Parathyroid adenoma (tissue), 2 donors: ENCODE data around the gene BHLHE41.

Source experiments
- H2AFZ ChIP-seq: fragments of 300-600 bp; sonication (generic); one replicate; pipeline ENCODE4 v1.7.0; 2017; ENCODE audit warnings: antibody characterized with exemption, mild to moderate bottlenecking
- H3K27ac ChIP-seq: fragments of 300-600 bp; sonication (generic); one replicate; pipeline ENCODE4 v1.7.0; 2017
- H3K27me3 ChIP-seq: fragments of 300-600 bp; sonication (generic); one replicate; pipeline ENCODE4 v1.7.0; 2017; ENCODE audit warnings: low read length; ENCODE audit not compliant: control insufficient read depth, insufficient read depth
- H3K36me3 ChIP-seq: fragments of 300-600 bp; sonication (generic); one replicate; pipeline ENCODE4 v1.7.0; 2017; ENCODE audit warnings: low read length; ENCODE audit not compliant: control insufficient read depth, insufficient read depth
- H3K4me1 ChIP-seq: fragments of 300-600 bp; sonication (generic); one replicate; pipeline ENCODE4 v1.7.0; 2017; ENCODE audit warnings: control low read depth
- H3K4me2 ChIP-seq: fragments of 300-600 bp; sonication (generic); one replicate; pipeline ENCODE4 v1.7.0; 2017; ENCODE audit warnings: low read length
- H3K4me3 ChIP-seq: fragments of 300-600 bp; sonication (generic); one replicate; pipeline ENCODE4 v1.7.0; 2017; ENCODE audit warnings: low read depth, low read length
- H3K79me2 ChIP-seq: fragments of 300-600 bp; sonication (generic); one replicate; pipeline ENCODE4 v1.7.0; 2017; ENCODE audit warnings: control low read depth
- H3K9ac ChIP-seq: fragments of 300-600 bp; sonication (generic); one replicate; pipeline ENCODE4 v1.7.0; 2017; ENCODE audit warnings: mild to moderate bottlenecking
- H3K9me3 ChIP-seq: fragments of 300-600 bp; sonication (generic); one replicate; pipeline ENCODE4 v1.7.0; 2017; ENCODE audit warnings: low read length; ENCODE audit not compliant: control insufficient read depth
- CTCF ChIP-seq: fragments of 300-600 bp; sonication (generic); IDR thresholded peaks from one replicate; pipeline ENCODE4 v1.7.0; 2017; ENCODE audit warnings: antibody characterized with exemption, mild to moderate bottlenecking
- donor health status: primary hyperparathyroidism.

BHLHE41 gene

GRCh38 chr12:26131936-26132335 lies 7.1 kb upstream of the BHLHE41 start:
- no peak for TF ChIP-seq CTCF
- no peak overlapping the region for H2AFZ ChIP-seq
- no peaks in the 10 kb centered on the region for H3K9me3 ChIP-seq
- H3K36me3 ChIP-seq = no peaks in the 10 kb centered on the region
- H3K27ac ChIP-seq = no peak overlapping the region
- H3K4me2 ChIP-seq = no peak overlapping the region
- H3K4me1 ChIP-seq = no peaks in the 10 kb centered on the region
- no peaks in the 10 kb centered on the region for H3K79me2 ChIP-seq
- no peak overlapping the region for H3K4me3 ChIP-seq
- H3K9ac ChIP-seq = no peak overlapping the region
- no peaks in the 10 kb centered on the region for H3K27me3 ChIP-seq

GRCh38 chr12:26130728-26131127 lies 5.9 kb upstream of the BHLHE41 start:
- Histone ChIP-seq H3K27me3 (no peaks in the 10 kb centered on the region), H3K9me3 (no peaks in the 10 kb centered on the region), H3K36me3 (no peaks in the 10 kb centered on the region), H3K4me1 (no peaks in the 10 kb centered on the region), H3K4me2 (no peak overlapping the region), H3K4me3 (no peak overlapping the region), H3K9ac (no peak overlapping the region), H2AFZ (no peak overlapping the region), H3K79me2 (no peaks in the 10 kb centered on the region), H3K27ac (no peak overlapping the region)
- no peak for TF ChIP-seq CTCF

- Histone ChIP-seq H3K9me3 (no peaks in the 10 kb centered on the region), H3K4me1 (no peaks in the 10 kb centered on the region), H3K27ac (no peak overlapping the region), H2AFZ (no peak overlapping the region), H3K4me3 (no peak overlapping the region), H3K9ac (no peak overlapping the region), H3K79me2 (no peaks in the 10 kb centered on the region), H3K4me2 (no peak overlapping the region), H3K27me3 (no peaks in the 10 kb centered on the region), H3K36me3 (no peaks in the 10 kb centered on the region)
- no peak for TF ChIP-seq CTCF
These were observed 3.3 kb upstream of the BHLHE41 start for GRCh38 chr12:26128168-26128567.

GRCh38 chr12:26127404-26127803 lies 2.6 kb upstream of the BHLHE41 start:
- Histone ChIP-seq H2AFZ (no peak overlapping the region), H3K4me3 (no peak overlapping the region), H3K27ac (no peak overlapping the region), H3K4me2 (no peak overlapping the region), H3K9me3 (no peaks in the 10 kb centered on the region), H3K79me2 (no peaks in the 10 kb centered on the region), H3K36me3 (no peaks in the 10 kb centered on the region), H3K27me3 (no peaks in the 10 kb centered on the region), H3K4me1 (peaks cover 4% of the 10 kb centered on the region), H3K9ac (no peak overlapping the region)
- no peak for TF ChIP-seq CTCF

GRCh38 chr12:26126340-26127284 lies 1.8 kb upstream of the BHLHE41 start:
- Histone ChIP-seq H2AFZ (peak overlapping the region; percentile 78), H3K4me2 (peak overlapping the region; percentile 97), H3K27ac (peak overlapping the region; percentile 8), H3K4me1 (peaks cover 4% of the 10 kb centered on the region), H3K9me3 (no peaks in the 10 kb centered on the region), H3K27me3 (no peaks in the 10 kb centered on the region), H3K9ac (no peak overlapping the region), H3K36me3 (no peaks in the 10 kb centered on the region), H3K79me2 (no peaks in the 10 kb centered on the region), H3K4me3 (peak overlapping the region; percentile 73)
- TF ChIP-seq CTCF = no peak
